22Rv1 (cell line): ENCODE data around the gene CEPT1.

ENCODE experiments used
- ZFX ChIP-seq: fragments of 450-650 bp; IDR thresholded peaks from 2 replicates; pipeline ENCODE4 v1.6.1; 2017; ENCODE audit warnings: antibody characterized with exemption, borderline replicate concordance
- TF ChIP-seq, protein P1 (sequence below): fragments of 450-650 bp; IDR thresholded peaks from 2 replicates; pipeline ENCODE4 v1.5.1; 2017; ENCODE audit warnings: mild to moderate bottlenecking

DNA sequence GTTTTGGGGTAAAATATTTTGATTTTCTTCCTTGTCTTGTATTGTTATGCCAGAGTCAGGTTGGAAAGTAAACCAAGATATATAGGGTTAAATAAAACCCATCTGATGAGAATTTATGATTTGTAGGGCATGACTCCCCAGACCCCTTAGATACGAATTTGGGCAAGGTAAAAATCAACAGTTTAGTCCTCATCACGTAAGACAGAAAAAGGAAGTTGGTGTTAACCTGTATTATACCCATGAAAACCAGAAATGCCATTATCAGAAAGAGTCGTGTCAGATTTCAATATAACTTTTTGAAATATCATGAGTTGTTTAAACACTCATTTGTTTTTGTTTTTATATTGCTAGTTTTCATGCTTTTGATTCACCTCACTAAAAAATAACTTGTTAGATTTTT is 11.8 kb downstream of the CEPT1 start:
- TF ChIP-seq, protein P1, sequence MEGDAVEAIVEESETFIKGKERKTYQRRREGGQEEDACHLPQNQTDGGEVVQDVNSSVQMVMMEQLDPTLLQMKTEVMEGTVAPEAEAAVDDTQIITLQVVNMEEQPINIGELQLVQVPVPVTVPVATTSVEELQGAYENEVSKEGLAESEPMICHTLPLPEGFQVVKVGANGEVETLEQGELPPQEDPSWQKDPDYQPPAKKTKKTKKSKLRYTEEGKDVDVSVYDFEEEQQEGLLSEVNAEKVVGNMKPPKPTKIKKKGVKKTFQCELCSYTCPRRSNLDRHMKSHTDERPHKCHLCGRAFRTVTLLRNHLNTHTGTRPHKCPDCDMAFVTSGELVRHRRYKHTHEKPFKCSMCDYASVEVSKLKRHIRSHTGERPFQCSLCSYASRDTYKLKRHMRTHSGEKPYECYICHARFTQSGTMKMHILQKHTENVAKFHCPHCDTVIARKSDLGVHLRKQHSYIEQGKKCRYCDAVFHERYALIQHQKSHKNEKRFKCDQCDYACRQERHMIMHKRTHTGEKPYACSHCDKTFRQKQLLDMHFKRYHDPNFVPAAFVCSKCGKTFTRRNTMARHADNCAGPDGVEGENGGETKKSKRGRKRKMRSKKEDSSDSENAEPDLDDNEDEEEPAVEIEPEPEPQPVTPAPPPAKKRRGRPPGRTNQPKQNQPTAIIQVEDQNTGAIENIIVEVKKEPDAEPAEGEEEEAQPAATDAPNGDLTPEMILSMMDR, result no peak
- TF ChIP-seq ZFX, result no peak
